GM23338 (cell line): ENCODE results near the gene SPNS3.

Experiments used
- CREB1 ChIP-seq: fragments of 250-450 bp; sonication (Bioruptor Pico); IDR thresholded peaks from 2 replicates; pipeline ENCODE4 v1.5.0; 2020; ENCODE audit warnings: low read depth, mild to moderate bottlenecking, moderate library complexity
- CTCF ChIP-seq, 2 experiments: fragments of 200-600 bp in 1 of 2; sonication (generic) in 1 of 2; conservative IDR thresholded peaks; 2 replicates each; pipeline versions ENCODE4 v1.5.1 to v1.6.1; 2016 to 2017; ENCODE audit warnings: antibody characterized with exemption in 2 of 2, low read depth in 2 of 2, mild to moderate bottlenecking in 2 of 2, moderate library complexity in 1 of 2
- ETS1 ChIP-seq: IDR thresholded peaks from 2 replicates; pipeline ENCODE4 v1.6.1; 2016; ENCODE audit warnings: antibody characterized with exemption
- EZH2 ChIP-seq: fragments of 200-600 bp; sonication (generic); IDR thresholded peaks from one replicate; pipeline ENCODE4 v1.8.0; 2017; ENCODE audit warnings: antibody characterized with exemption, mild to moderate bottlenecking, low read depth; ENCODE audit not compliant: unreplicated experiment
- EZH2phosphoT487 ChIP-seq: fragments of 200-600 bp; sonication (generic); IDR thresholded peaks from one replicate; pipeline ENCODE4 v1.8.1; 2018; ENCODE audit warnings: antibody characterized with exemption; ENCODE audit not compliant: unreplicated experiment
- JUNB ChIP-seq: IDR thresholded peaks from one replicate; pipeline ENCODE4 v1.6.1; 2016; ENCODE audit warnings: antibody characterized with exemption; ENCODE audit not compliant: unreplicated experiment
- NANOG ChIP-seq: IDR thresholded peaks from 2 replicates; pipeline ENCODE4 v1.6.1; 2016; ENCODE audit warnings: antibody characterized with exemption, borderline replicate concordance
- POLR2AphosphoS5 ChIP-seq: IDR thresholded peaks from 2 replicates; pipeline ENCODE4 v1.6.1; 2016; ENCODE audit warnings: antibody characterized with exemption, low read depth
- REST ChIP-seq: IDR thresholded peaks from one replicate; pipeline ENCODE4 v1.6.1; 2018; ENCODE audit warnings: antibody characterized with exemption; ENCODE audit not compliant: unreplicated experiment
- ZNF114 ChIP-seq: fragments of 250-450 bp; sonication (Bioruptor Pico); IDR thresholded peaks from 2 replicates; pipeline ENCODE4 v1.5.0; 2020; ENCODE audit warnings: mild to moderate bottlenecking, moderate library complexity
- ZNF331 ChIP-seq: fragments of 250-450 bp; sonication (Bioruptor Pico); IDR thresholded peaks from 2 replicates; pipeline ENCODE4 v1.5.0; 2020; ENCODE audit warnings: low read depth, mild to moderate bottlenecking, moderate library complexity

- no peak for TF ChIP-seq CTCF (conservative IDR thresholded peaks at IDR 0.05; ENCODE audit: low read depth in 2 of 2)
- TF ChIP-seq EZH2, result no peak
- TF ChIP-seq CREB1 (CRISPR knock-in tag), result no peak
- no peak for TF ChIP-seq JUNB
- TF ChIP-seq POLR2AphosphoS5, result peak; percentile 36; the same call in 1 of the 2 replicates
- no peak for TF ChIP-seq REST
- no peak for TF ChIP-seq EZH2phosphoT487
- TF ChIP-seq ZNF331, result no peak
- TF ChIP-seq NANOG, result no peak
- TF ChIP-seq ETS1, result no peak
- no peak for TF ChIP-seq ZNF114 (CRISPR knock-in tag)
Observed at GRCh38 chr17:4389079-4389478, 44.7 kb upstream of the SPNS3 start.
